ENCODE results near the gene ENOPH1.

GRCh38 chr4:82484996-82485783, 54.8 kb downstream of the ENOPH1 start:
- TF ChIP-seq CTCF (IDR thresholded peaks at IDR 0.05) (no peak), POLR2AphosphoS5 (IDR thresholded peaks at IDR 0.05) (no peak)

All from gastroesophageal sphincter (tissue), 3 donors.